HK-2 (cell line): ENCODE data around the gene STAP1.

Experiments
- DNase-seq: peaks from one replicate; pipeline ENCODE4 v3.0.0-alpha.2; 2018; ENCODE audit not compliant: unreplicated experiment

STAP1 gene

DNA sequence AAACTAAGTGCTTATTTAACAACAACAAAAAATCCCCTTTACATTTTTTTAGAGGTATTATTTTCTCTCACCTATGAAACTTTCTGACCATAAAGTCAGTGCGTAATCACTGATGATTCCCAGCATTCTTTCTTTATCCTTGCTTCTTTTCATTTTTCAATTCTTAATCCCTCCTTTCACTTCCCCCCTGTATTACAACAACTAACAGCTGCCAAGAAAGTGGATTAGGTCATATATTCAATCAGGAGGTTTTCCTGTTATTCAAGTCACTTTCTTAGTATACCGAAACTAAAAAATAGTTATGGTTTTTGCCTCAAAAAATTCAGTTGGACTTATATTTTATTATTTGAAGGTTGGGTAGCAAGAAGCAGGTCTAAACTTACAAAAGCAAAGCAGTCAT is 2.1 kb upstream of the STAP1 start:
- no peak for DNase-seq

DNA sequence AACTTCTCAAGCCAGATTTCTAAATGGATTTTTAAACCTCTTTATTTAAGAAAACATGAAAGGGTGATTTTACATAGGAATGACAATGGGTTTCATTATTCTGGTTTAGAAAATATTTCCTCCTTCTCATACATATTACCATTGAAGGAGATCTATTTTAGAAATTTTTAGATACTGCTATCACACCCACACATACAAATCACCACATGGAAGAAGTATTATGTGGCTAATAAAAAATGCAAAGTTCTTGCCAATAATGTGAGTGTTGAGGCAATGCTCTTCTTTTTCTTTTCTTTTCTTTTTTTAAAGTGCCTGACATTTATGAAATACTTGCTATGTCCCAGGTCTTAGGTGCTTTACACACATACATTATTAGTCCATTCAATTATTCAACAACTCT is 6.8 kb downstream of the STAP1 start:
- no peak for DNase-seq

DNA sequence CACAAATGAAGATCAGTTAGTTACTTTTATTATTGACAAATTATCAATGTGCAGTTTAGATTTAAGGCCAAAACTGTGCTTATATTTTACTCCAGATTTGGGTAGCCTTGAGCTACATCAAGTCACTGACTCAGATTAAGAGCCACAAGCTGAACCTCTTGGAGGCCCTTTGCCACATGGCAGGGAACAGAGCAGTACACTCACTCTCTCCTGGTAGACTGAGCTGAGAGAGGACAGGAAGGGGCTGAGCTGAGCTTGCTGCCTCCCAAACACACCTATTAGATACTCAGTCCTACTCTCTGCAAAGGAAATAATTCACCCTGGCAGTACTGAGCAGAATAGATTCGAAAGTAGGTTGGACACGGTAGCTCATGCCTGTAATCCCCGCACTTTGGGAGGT is 7.8 kb downstream of the STAP1 start:
- DNase-seq = no peak

DNA sequence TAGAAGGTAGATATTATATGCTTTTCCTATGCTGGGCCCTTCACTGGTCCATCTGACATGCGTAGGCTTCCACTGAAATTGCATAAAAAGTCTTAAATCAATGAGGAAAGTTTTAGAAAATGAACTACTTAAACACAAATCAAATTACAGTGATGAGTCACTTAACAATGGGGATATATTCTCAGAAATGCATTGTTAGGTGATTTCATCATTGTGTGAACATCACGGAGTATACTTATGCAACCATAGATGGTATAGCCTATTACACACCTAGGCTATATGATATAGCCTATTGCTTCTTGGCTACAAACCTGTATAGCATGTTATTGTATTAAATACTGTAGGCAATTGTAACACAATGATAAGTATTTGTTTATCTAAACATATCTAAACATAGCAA is 10.3 kb downstream of the STAP1 start:
- DNase-seq = no peak

DNA sequence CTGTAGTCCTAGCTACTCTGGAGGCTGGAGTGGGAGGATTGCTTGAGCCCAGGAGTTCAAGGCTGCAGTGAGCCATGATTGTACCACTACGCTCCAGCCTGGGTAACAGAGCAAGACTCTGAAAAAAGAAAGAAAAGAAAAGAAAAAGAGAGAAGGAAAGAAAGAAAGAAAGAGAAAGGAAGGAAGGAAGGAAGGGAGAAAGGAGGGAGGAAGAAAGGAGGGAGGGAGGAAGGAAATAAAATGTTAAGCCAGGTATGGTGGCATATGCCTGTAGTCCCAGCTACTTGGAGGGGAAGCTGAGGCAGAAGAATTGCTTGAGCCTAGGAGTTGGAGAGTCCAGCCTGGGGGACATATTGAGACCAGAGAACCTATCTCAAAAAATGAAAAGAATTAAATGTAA is 12.0 kb downstream of the STAP1 start:
- DNase-seq = no peak

DNA sequence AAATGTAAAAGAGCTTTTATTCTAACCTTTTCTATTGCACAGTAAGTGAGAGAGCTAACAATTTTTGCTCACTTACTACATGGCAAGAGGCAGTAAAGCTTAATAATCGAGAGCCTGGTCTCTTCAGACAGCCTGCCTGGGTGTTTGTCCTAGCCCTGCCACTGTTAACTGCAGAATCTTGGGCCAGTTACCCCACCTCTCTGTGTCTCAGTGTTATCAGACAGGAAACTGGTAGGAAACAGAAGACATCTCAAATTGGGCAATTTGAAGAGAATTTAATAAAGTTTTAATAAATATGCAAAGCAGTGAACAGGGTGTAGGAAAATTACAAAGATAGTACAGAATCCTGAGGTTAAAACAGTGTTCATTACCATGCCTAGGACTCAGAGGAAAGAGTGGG is 13.4 kb downstream of the STAP1 start:
- no peak for DNase-seq

DNA sequence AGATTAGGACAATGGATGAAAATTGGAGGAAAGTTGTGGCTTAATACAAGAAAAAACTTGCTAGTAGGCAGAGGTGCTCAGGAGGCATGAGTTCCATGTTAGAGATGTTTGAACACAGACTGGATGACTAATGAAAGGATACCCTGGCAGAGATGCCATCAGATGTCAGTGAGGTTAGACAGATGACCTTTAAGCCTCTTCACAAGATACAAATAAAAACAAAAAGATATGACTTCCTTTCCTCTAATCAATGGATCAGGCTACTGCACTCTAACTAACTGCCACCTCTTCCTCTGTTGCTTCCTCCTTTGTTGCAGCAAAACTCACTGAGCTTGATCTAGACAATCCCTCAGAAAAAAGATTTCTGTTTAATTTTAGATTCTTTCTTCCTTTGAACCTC is 14.7 kb downstream of the STAP1 start:
- DNase-seq = no peak

DNA sequence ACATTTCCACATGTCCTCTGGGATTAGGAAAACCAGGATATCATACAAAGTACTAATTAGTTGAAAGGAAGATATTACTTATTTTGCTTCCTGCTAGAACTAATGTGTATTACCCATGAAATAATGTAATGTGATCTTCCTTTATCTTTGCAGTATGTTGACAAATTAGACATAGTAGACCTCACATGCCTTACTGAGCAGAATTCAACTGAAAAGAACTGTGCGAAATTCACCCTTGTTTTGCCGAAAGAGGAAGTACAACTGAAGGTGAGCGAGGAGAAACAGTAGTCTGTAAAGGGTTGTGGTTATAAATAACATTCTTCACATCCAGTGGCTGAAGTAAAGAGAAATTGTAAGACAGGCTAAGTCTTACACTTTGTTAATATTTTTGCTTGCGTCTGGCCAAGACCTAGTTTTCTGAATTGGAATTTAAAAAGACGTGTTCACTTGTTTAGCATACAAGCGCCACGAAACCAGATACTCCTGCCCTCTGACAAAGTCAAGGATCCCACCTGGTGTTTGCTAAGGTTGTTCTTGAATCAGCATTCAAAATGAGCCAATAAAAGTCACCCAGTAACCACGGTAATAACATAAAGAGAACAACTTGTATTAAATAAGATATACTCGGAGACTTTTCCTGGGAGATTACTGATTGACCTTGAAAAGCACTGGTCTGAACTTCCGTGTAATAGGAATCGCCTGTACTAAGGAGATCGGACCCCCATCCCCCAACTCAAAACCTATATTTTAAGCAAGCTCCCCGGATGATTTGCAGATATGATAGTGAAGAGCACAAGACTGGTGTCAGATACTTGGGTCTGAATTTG is 16.9 kb downstream of the STAP1 start:
- no peak for DNase-seq

DNA sequence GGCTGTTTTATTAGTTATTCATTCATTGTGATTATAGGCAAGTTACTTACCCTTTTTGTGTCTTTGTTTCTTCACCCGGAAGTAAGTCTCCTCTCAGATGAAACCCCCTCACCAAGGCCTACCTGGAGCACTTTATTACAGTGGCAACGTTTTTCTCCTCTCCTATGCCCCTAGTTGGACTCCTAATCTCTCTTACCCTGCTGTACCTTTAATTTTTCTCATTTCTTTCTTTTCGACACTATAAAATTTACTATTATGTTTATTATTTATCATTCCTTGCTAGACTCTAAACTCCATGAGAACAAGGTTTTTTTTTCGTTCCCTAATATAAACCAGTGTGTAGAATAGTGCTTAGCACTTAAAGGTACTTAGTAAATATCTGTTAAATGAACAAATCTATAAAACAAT is 17.5 kb downstream of the STAP1 start:
- no peak for DNase-seq

DNA sequence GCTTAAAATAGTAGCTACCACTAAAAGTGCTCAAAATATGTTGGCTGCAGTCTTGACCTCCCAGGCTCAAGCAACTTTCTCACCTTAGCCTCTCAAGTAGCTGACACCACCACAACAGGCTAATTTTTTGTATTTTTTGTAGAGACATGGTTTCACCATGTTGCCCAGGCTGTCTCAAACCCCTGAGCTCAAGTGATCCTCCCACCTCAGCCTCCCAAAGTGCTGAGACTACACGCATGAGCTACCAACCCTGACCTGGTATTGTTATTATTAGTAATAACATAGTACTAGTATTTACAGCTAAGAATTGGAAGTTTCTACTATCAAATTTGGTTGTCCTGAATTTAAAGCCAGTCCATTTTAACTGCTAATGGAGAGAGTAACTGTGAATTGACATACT is 18.0 kb downstream of the STAP1 start:
- DNase-seq = no peak

DNA sequence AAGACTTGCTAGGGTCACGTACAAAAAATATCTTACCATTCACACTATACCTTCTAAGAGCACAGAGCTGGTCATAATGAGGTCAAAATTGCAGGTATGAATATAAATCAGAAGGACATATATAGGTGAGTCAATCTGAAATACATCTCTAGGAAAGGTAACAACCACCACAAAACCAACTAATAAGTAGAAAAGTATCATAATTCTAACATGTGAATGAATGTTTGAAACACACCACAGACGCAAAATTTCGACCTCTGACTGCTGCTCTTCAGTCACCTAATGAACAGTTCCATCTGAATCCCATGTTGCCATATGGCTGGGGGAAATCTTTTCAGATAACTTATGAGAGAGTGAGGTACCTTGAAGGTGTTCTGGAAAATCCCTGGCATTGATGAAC is 22.1 kb downstream of the STAP1 start:
- no peak for DNase-seq

DNA sequence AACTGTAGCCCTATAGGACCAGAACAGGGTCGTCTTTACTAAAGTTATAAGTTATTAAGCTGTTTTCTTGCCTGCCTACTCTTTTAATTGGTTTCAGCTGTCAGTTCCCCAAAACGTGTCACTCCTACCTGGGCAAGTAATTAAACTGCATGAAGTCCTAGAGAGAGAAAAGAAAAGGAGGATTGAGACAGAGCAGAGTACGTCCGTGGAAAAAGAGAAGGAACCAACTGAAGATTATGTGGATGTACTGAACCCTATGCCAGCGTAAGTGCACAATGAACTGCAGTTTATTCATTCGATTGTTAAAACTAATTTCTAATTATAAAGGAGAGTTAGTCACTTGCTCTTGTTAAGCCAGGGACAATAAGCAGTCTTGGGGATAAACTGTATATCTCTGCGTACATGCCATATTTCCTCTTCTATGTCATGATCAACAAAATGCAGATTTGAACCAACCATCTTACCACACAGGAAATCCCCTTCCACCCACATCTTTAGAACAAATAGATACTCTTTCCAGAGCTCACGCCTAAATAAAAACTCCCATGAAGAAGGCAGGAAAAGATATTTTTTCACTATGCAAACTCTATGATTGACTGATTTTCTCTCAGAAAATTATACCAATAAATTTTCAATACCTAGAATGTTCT is 22.8 kb downstream of the STAP1 start:
- DNase-seq = no peak

DNA sequence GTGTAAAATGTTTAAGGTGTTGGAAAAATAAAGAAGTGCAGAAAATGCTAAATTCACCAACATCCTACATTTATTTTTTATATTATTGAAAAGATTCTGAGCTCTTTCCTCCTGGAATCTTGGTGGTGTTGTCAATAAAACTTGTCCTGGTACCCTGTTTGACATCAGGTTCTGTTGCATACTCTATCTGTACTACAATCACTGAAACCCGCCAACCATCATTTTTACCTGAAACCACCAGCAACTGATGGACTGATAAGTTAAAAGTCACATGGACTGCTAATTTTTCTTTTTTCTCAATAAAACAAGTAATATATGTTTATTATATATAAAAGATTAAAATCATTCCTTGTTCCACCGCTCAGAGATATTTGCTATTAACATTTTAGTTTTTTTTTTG is 23.4 kb downstream of the STAP1 start:
- no peak for DNase-seq

DNA sequence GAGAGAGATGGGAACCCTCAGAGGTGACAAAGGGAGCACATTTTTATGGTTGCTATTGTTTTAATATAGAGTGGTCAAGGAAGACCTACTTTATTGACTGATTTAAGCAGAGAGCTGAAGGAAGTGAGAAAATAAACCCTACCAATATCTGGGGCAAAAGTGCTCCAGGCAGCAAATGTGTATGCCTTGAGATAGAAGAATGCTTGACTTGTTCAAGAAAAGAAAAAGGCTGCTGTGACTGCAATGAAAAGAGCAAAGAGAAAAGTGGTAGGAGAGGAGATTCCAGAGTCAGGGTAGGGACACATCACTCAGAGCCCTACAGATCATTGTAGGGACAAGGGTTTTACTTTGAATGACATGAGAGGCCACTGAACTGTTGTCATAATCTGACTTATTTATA is 26.0 kb downstream of the STAP1 start:
- DNase-seq = no peak

DNA sequence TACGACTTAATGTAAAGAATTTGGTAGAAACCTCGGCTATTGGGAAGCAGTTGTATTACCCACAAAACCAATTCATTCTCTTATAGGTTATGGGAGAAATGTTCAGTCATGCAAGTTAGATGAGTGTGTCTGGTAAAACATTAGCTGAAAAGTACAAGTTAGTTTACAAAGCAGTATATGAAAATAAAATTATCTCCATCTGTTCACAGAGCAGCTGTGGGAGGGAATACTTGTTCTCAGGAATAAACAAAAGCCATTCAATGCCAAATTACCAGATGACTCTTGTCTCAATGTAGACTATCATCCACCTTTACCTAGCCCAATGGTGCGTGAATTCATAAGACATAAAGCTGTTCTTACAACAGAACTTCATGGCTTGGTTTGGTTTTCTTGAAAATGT is 28.6 kb downstream of the STAP1 start:
- no peak for DNase-seq

DNA sequence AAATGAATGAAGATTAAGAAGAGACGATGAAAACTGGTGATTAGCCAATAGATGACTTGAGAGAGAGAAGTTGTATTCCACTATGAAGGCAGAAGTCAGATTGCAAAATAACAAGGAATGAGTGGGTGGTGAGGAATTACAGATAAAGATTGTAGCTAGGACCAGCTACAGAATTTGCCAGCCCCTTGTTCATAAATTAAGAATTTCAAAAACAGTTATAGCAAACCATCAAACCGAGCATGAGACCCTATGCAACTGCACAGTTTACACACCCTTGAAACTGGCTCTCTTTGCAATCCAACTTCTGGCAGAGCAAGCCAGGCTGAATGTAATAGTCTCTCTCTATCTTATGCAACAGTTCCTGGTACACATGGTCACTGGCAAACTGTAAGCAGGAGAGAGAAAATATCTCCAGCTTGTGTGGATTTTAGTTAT is 35.2 kb downstream of the STAP1 start:
- DNase-seq = no peak

DNA sequence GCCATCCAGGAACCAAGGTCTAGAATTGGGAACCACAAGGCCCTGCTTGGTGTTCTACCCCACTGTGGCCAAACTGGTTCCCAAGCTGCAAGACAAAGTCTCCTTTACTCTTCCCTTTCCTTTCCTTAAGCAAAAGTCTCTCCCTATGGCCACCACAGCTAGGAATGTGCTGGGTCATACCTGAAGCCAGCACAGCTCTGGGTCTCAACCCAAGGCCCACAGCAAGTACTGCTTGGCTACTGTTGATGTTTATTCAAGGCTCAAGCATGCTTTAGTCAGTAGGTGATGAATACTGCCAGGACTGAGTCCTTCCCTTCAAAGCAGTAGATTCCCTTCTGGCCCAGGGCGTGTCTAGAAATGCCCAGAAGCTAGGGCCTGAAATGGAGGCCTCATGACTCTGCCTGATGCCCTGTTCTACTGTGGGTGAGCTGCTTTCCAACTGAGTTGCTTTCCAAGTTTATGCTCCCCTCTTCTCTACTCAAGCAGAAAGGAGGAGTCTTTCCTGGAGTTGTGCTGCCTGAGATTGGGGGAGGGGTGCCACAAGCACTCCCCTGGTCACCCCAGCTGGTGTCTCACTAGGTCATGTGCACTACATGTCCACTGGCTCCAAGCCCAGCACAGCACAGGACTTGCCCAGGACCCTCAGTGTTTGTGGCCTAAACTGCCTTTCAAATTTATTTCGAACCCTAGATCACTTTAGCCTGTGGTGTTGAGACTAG is 44.9 kb downstream of the STAP1 start:
- no peak for DNase-seq

DNA sequence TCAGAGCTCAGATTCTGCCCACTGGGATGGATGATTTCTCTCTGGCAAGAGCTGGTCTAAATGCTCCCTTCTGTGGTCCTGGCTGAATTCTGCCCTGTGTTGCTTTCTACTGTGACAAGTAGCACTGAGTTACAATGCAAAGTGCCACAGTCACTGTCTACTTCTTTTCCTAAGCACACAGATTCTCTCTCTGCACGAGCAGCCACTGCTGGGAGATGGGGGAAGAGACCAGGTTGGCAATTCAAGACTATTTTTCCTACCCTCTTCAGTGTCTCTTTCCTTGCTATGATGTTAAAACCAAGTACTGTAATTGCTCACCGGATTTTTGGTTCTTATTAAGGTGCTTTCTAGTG is 45.5 kb downstream of the STAP1 start:
- DNase-seq = no peak

DNA sequence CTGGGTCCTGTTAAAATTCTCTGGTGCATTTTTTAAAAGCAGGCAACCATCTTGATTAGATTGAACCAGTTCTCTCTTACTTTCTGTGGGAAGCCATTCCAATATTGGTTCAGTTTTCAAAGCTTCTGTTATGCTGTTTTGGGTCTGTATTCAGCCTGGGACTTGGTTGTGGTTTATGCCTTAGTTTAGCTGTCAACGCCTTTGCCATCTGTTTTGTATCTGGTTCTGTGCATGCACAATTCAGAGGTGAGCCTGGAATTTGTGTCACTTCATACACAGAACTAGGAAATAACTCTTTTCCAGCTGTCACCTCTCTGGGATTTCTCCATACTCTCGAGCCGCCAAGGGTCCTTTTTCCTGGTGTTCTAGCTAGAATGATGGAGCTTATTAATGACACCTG is 46.2 kb downstream of the STAP1 start:
- DNase-seq = no peak

DNA sequence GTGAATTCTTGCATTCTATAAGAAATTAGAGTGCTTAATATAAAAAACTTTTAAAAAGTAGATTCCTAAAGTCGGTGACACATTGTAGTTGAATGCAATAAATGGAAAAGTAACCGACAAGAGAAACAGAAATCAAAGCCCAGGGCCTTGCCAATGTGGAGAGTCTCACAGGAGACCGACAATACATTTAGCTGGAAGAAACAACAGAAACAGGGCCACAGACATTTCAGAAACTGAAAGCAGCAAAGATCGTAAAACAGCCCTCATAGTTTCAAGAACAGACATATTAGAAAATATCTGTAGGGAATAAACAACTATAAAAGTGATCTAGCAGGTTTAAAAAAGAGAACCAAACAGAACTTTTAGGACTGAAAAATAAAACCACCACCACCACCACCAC is 49.5 kb downstream of the STAP1 start:
- DNase-seq = no peak

DNA sequence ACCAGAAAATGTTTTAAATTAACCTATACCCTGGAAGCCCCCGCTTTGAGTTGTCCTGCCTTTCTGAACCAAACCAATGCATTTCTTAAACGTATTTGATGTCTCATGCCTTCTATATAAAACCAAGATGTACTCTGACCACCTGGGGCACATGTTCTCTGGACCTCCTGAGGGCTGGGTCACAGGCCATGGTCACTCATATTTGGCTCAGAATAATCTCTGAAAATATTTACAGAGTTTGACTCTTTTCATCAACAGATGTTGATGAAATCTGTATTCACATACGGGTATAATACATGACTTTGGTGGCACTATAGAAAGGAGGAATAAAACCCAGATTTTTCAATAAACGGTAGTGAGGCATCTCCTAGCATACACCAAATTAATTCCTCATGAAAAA is 55.7 kb downstream of the STAP1 start:
- DNase-seq = no peak

DNA sequence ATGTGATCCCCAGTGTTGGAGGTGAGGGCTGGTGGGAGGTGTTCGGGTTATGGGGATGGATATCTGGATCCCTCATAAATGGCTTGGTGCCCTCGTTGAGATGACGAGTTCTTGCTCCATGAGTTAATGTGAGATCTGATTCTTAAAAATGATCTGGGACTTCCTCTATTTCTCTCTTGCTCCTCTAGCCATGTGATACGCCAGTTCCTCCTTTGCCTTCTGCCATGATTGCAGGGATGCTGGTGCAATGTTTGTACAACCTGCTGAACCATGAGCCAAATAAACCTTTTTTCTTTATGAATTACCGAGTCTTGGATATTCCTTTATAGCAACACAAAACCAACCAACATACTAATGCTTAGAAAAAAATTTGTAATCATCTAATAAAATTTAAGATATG is 56.6 kb downstream of the STAP1 start:
- DNase-seq = no peak

DNA sequence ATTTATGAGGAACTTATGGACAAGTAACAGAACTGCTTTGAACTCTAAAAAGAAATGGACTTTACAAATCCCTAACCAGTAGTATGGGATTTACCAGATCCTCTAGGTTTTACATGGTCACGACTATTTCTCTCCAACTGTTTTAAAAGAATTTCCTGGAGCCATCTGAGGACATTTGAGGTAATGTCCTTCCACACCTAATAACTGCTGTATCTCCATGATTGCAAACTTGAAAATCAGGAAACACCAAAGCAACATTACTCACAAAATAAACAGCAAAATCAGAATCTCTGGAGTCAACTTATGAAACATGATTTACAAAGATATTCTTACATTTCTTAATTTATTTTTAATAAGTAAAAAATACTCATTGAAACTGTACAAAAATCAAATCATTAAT is 58.0 kb downstream of the STAP1 start:
- no peak for DNase-seq
